Measurements from ENCODE around the gene SLC30A10. TPM values are rescaled to one million over a fixed set of nuclear protein-coding genes. Genes with fewer than 3 reads are reported as not detected.
"Not testable (repeated sequence)": the region's sequence is repeated elsewhere in the genome, so short reads cannot be mapped to it uniquely, and the experiment has no call there.

Gene SLC30A10
- total and polyA plus RNA-seq, 5 experiments from 2014 or later, result not detected

DNA sequence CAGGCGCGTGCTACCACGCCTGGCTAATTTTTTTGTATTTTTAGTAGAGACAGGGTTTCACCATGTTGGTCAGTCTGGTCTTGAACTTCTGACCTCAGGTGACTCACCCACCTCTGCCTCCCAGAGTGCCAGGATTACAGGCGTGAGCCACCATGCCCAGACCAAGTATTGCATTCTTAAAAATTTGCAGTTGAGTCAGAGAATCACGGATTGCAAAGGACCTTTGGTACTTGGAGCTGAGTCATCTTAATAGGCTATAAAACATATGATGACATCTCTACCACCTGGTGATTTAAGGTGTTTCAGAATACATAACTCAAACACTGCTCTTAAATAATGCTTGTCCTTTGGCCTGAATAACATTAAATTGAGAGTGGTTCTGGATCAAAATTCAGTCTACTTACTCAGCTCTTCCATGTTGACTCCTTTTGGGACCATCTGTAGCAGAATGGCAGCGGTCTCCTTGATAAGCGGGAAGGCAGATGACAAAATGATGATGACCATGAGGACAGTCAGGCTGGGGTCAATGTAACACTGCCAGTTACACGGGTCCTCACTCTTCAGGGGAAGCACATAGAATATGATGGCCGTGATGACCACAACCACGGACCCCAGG is 10.4 kb downstream of the SLC30A10 start:
- ATAC-seq, result no peak
- no peak for DNase-seq
- no peaks in the 10 kb centered on the region for H3K4me1 Mint-ChIP-seq
- H3K36me3 Mint-ChIP-seq, result no peaks in the 10 kb centered on the region
- POLR2A ChIA-PET, result no interaction called here
- H3K4me3 Mint-ChIP-seq, result no peak overlapping the region
- H3K9me3 Mint-ChIP-seq, result no peaks in the 10 kb centered on the region
- no peak overlapping the region for H3K27ac Mint-ChIP-seq
- peaks cover 6 to 28% (median 6%) of the 10 kb centered on the region in 5 donors for H3K27me3 Mint-ChIP-seq

- Mint-ChIP-seq H3K27ac (no peak overlapping the region), H3K4me1 (no peaks in the 10 kb centered on the region), H3K36me3 (no peaks in the 10 kb centered on the region), H3K4me3 (no peak overlapping the region), H3K9me3 (no peaks in the 10 kb centered on the region), H3K27me3 (peaks cover 2 to 21% (median 3%) of the 10 kb centered on the region in 5 donors)
- no peak for ATAC-seq
- no peak for DNase-seq
- POLR2A ChIA-PET, result no interaction called here
Observed at GRCh38 chr1:219917281-219917680, 11.1 kb downstream of the SLC30A10 start.

DNA sequence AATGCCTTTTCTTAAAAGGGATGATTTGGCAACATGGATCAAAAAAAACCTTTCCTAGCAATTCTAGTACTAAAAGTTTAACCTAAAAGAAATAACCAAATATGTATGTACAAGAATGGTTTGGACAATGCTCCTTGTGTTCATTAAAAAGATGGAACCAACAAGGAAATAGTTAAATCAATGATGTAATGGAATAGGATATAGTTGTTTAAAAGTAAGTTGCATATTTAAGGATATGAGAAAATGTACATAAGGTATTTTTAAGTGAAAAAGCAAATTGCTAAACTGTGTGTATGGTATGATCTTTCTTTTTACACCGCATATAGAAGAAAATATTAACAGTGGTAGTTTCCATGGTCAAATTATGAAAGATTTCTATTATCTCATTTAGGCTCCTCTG is 12.1 kb downstream of the SLC30A10 start:
- POLR2A ChIA-PET, result no interaction called here
- Mint-ChIP-seq H3K4me3 (no peak overlapping the region), H3K27ac (no peak overlapping the region), H3K27me3 (peaks cover 0 to 14% (median 3%) of the 10 kb centered on the region in 5 donors), H3K36me3 (no peaks in the 10 kb centered on the region), H3K4me1 (no peaks in the 10 kb centered on the region), H3K9me3 (no peaks in the 10 kb centered on the region)
- DNase-seq, result no peak
- no peak for ATAC-seq

GRCh38 chr1:219913005-219913770 is 15.2 kb downstream of the SLC30A10 start:
- Mint-ChIP-seq H3K27me3 (peaks cover 1 to 9% (median 3%) of the 10 kb centered on the region in 5 donors), H3K4me1 (peaks cover 0 to 2% (median 0%) of the 10 kb centered on the region in 4 donors), H3K27ac (peak overlapping the region in 1 of 10 donors; percentile 49), H3K4me3 (no peak overlapping the region), H3K9me3 (peaks cover 0 to 1% (median 0%) of the 10 kb centered on the region in 9 donors), H3K36me3 (no peaks in the 10 kb centered on the region)
- POLR2A ChIA-PET, result no interaction called here
- DNase-seq (no peak), ATAC-seq (no peak)

DNA sequence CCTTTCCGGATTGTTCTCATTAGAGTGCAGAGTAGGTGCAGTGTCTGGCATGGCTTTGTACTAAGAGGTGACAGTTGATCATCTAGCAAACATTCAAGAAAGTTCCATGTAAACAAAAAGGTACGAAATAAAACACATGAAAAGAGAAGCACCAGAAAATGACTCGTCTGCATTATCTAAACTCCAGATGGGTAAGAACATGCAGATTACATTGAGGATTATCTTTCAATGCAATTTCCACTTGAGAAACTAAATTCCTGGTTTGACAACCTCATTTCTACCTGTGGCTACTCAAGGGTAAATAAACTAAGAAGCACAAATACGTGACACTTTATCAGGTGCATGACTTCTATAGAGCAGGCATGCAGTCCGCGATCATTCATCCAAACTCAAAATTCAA is 17.6 kb downstream of the SLC30A10 start:
- POLR2A ChIA-PET, result no interaction called here
- H3K9me3 Mint-ChIP-seq, result peaks cover 0 to 9% (median 0%) of the 10 kb centered on the region in 9 donors
- peaks cover 6 to 19% (median 10%) of the 10 kb centered on the region in 5 donors for H3K27me3 Mint-ChIP-seq
- H3K4me3 Mint-ChIP-seq, result no peak overlapping the region
- peaks cover 0 to 10% (median 2%) of the 10 kb centered on the region in 4 donors for H3K4me1 Mint-ChIP-seq
- DNase-seq, result no peak
- no peak for ATAC-seq
- no peaks in the 10 kb centered on the region for H3K36me3 Mint-ChIP-seq
- H3K27ac Mint-ChIP-seq, result no peak overlapping the region

GRCh38 chr1:219909476-219909875 is 18.9 kb downstream of the SLC30A10 start:
- DNase-seq, result no peak
- peaks cover 6 to 23% (median 12%) of the 10 kb centered on the region in 5 donors for H3K27me3 Mint-ChIP-seq
- H3K4me1 Mint-ChIP-seq, result peaks cover 0 to 10% (median 2%) of the 10 kb centered on the region in 4 donors
- peaks cover 0 to 9% (median 0%) of the 10 kb centered on the region in 9 donors for H3K9me3 Mint-ChIP-seq
- H3K27ac Mint-ChIP-seq, result no peak overlapping the region
- H3K36me3 Mint-ChIP-seq, result no peaks in the 10 kb centered on the region
- H3K4me3 Mint-ChIP-seq, result no peak overlapping the region
- POLR2A ChIA-PET, result no interaction called here
- no peak for ATAC-seq

DNA sequence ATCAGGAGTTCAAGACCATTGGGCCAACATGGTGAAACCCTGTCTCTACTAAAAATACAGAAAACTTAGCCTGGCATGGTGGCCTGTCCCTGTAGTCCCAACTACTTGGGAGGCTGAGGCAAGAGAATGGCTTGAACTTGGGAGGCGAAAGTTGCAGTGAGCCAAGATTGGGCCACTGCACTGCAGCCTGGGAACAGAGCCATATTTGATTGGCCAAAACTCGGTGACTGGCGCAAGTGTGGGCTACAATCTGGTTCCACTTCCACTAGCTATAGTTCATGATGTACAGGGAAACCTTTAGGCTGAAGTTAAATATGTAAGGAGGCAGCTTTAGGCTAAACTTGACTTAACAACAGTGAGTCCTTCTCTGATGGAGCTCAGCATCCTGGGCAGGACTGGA is 20.2 kb downstream of the SLC30A10 start:
- POLR2A ChIA-PET, result no interaction called here
- Mint-ChIP-seq H3K36me3 (no peaks in the 10 kb centered on the region), H3K27ac (no peak overlapping the region), H3K4me1 (peaks cover 0 to 10% (median 2%) of the 10 kb centered on the region in 4 donors), H3K27me3 (peaks cover 6 to 24% (median 12%) of the 10 kb centered on the region in 5 donors), H3K9me3 (peaks cover 0 to 9% (median 0%) of the 10 kb centered on the region in 9 donors), H3K4me3 (no peak overlapping the region)
- DNase-seq (no peak), ATAC-seq (no peak)

- Mint-ChIP-seq H3K4me3 (no peak overlapping the region), H3K27ac (no peak overlapping the region), H3K4me1 (peaks cover 0 to 10% (median 2%) of the 10 kb centered on the region in 4 donors), H3K36me3 (no peaks in the 10 kb centered on the region), H3K9me3 (peaks cover 0 to 9% (median 0%) of the 10 kb centered on the region in 9 donors), H3K27me3 (peaks cover 6 to 28% (median 13%) of the 10 kb centered on the region in 5 donors)
- POLR2A ChIA-PET, result no interaction called here
- DNase-seq, result no peak
- no peak for ATAC-seq
Observed at GRCh38 chr1:219907772-219908070, 20.6 kb downstream of the SLC30A10 start.

GRCh38 chr1:219906924-219907771 is 21.2 kb downstream of the SLC30A10 start:
- DNase-seq, result no peak
- H3K27me3 Mint-ChIP-seq, result peaks cover 6 to 28% (median 14%) of the 10 kb centered on the region in 5 donors
- no peak for ATAC-seq
- H3K9me3 Mint-ChIP-seq, result peaks cover 0 to 9% (median 0%) of the 10 kb centered on the region in 9 donors
- H3K27ac Mint-ChIP-seq, result no peak overlapping the region
- POLR2A ChIA-PET, result no interaction called here
- H3K4me3 Mint-ChIP-seq, result no peak overlapping the region
- no peaks in the 10 kb centered on the region for H3K36me3 Mint-ChIP-seq
- H3K4me1 Mint-ChIP-seq, result peaks cover 0 to 10% (median 2%) of the 10 kb centered on the region in 4 donors

DNA sequence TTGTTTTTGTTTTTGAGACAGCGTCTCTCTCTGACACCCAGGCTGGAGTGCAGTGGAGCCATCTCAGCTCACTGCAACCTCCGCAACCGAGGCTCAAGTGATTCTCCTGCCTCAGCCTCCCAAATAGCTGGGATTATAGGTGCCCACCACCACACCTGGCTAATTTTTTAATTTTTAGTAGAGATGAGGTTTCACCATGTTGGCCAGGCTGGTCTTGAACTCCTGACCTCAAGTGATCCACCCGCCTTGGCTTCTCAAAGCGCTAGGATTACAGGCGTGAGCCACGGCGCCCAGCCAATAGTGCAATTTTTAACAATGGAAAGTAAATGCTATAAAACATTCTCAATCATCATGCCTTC is 21.8 kb downstream of the SLC30A10 start:
- H3K27ac Mint-ChIP-seq, DNase-seq, H3K36me3 Mint-ChIP-seq, H3K4me3 Mint-ChIP-seq, POLR2A ChIA-PET, H3K4me1 Mint-ChIP-seq, ATAC-seq, H3K9me3 Mint-ChIP-seq: not testable (repeated sequence)
- H3K27me3 Mint-ChIP-seq, result peaks cover 6 to 28% (median 14%) of the 10 kb centered on the region in 5 donors

GRCh38 chr1:219905524-219905923 is 22.8 kb downstream of the SLC30A10 start:
- H3K36me3 Mint-ChIP-seq, result no peaks in the 10 kb centered on the region
- DNase-seq, result no peak

DNA sequence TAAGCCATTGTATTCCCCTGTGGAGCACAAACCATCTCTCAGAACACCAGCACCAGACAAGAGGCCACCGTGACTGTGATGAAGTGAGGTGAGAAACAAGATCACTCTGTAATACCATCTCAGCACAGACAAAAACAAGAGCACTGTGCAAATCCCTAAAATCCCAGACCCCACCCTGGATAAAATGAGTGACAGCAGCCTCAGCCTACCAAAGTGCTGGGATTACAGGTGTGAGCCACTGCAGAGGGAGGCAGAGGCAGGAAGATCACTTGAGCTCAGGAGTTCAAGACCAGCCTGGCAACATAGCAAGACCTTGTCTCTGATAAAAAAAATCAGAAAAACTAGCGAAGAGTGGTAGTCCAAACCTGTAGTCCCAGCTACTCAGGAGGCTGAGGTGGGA is 23.4 kb downstream of the SLC30A10 start:
- peaks cover 0 to 10% (median 2%) of the 10 kb centered on the region in 4 donors for H3K4me1 Mint-ChIP-seq
- H3K27ac Mint-ChIP-seq, result no peak overlapping the region
- no peak overlapping the region for H3K4me3 Mint-ChIP-seq
- ATAC-seq (no peak), DNase-seq (no peak)
- POLR2A ChIA-PET, result no interaction called here
- H3K9me3 Mint-ChIP-seq, result peaks cover 0 to 9% (median 0%) of the 10 kb centered on the region in 9 donors
- H3K27me3 Mint-ChIP-seq, result peaks cover 7 to 32% (median 13%) of the 10 kb centered on the region in 5 donors
- no peaks in the 10 kb centered on the region for H3K36me3 Mint-ChIP-seq

More at GRCh38 chr1:219905524-219905923, 22.8 kb downstream of the SLC30A10 start:
- H3K4me1 Mint-ChIP-seq, result peaks cover 0 to 10% (median 2%) of the 10 kb centered on the region in 4 donors
- H3K4me3 Mint-ChIP-seq, result no peak overlapping the region
- peaks cover 0 to 9% (median 0%) of the 10 kb centered on the region in 9 donors for H3K9me3 Mint-ChIP-seq
- no peak for ATAC-seq
- H3K27ac Mint-ChIP-seq, result no peak overlapping the region
- POLR2A ChIA-PET, result no interaction called here
- H3K27me3 Mint-ChIP-seq, result peaks cover 4 to 28% (median 13%) of the 10 kb centered on the region in 5 donors
